K562 (cell line): ENCODE measurements around the gene NECTIN2. TPM values are rescaled to one million over a fixed set of nuclear protein-coding genes. Genes with fewer than 3 reads are reported as not detected.

Source experiments
- ARID1B ChIP-seq: fragments of 450-650 bp; IDR thresholded peaks from 2 replicates; pipeline ENCODE4 v1.6.1; 2016; ENCODE audit warnings: antibody characterized with exemption, mild to moderate bottlenecking, inconsistent platforms
- NCOA2 ChIP-seq, 2 experiments: fragments of 450-650 bp; IDR thresholded peaks; 2 replicates each; pipeline ENCODE4 v1.6.1; 2018; ENCODE audit warnings: mild to moderate bottlenecking in 2 of 2, moderate library complexity in 1 of 2; ENCODE audit not compliant: partially characterized antibody in 2 of 2
- NONO ChIP-seq, 2 experiments: fragments of 200-400 bp in 1 of 2; fragments of 450-650 bp in 1 of 2; formaldehyde crosslinking in 1 of 2; IDR thresholded peaks; 2 replicates each; pipeline ENCODE4 v1.6.1; 2017; ENCODE audit warnings: low read depth in 2 of 2, mild to moderate bottlenecking in 2 of 2, moderate library complexity in 2 of 2, low read length in 1 of 2
- RBM39 ChIP-seq: fragments of 200-400 bp; formaldehyde crosslinking; optimal IDR thresholded peaks from 2 replicates; pipeline ENCODE3; 2018; ENCODE audit warnings: low read depth, low read length
- RCOR1 ChIP-seq, 2 experiments: IDR thresholded peaks; 2 replicates each; pipeline ENCODE4 v1.6.1; 2012; ENCODE audit warnings: low read depth in 2 of 2, low read length in 2 of 2, borderline replicate concordance in 1 of 2, improper control_type of control experiment in 1 of 2
- RUNX1 ChIP-seq: sonication (generic); IDR thresholded peaks from 2 replicates; pipeline ENCODE4 v1.6.1; 2016; ENCODE audit warnings: antibody characterized with exemption, low read depth
- TARDBP ChIP-seq: fragments of 450-650 bp; IDR thresholded peaks from 2 replicates; pipeline ENCODE4 v1.6.1; 2016
- TFE3 ChIP-seq: fragments of 450-650 bp; formaldehyde crosslinking; IDR thresholded peaks from 2 replicates; pipeline ENCODE4 v1.4.0; 2020; ENCODE audit warnings: mild to moderate bottlenecking, mixed read lengths
- ZBTB40 ChIP-seq, 2 experiments: fragments of 450-650 bp in 1 of 2; sonication (generic) in 1 of 2; formaldehyde crosslinking in 1 of 2; IDR thresholded peaks; 2 replicates each; pipeline versions ENCODE4 v1.7.1 to v1.9.0; 2016 to 2022; ENCODE audit warnings: inconsistent platforms in 1 of 2, mild to moderate bottlenecking in 1 of 2, missing genetic modification reagents in 1 of 2
- ZC3H11A ChIP-seq: IDR thresholded peaks from 2 replicates; pipeline ENCODE4 v1.6.1; 2012; ENCODE audit warnings: low read depth, low read length, improper control_type of control experiment
- ZNF146 ChIP-seq: IDR thresholded peaks from one replicate; pipeline ENCODE4 v1.6.1; 2018; ENCODE audit warnings: missing compliant biosample characterization; ENCODE audit not compliant: unreplicated experiment
- ZNF584 ChIP-seq: fragments of 200-800 bp; sonication (Bioruptor generic); IDR thresholded peaks from 2 replicates; pipeline ENCODE4 v1.6.1; 2016; ENCODE audit warnings: low read depth, mild to moderate bottlenecking, missing genetic modification characterization, missing compliant biosample characterization
- polyA plus RNA-seq, 8 experiments: library from polyadenylated mRNA; depleted of rRNA in 4 of 8; stranded (reverse) in 5 of 8; unstranded in 3 of 8; fragments of >200 nt; fragmentation: Nextera tagmentation in 2 of 8; fragmentation: Illumina TruSeq in 1 of 8; extraction: Ambion mirVana in 2 of 8; extraction: Trizol in 1 of 8; gene quantifications; 2 replicates each; pipeline versions ENCODE4 v1.2.1 to v1.2.3, GENCODE V29; 2011 to 2014; ENCODE audit warnings: inconsistent platforms in 1 of 8, missing spikeins in 1 of 8
- total RNA-seq, 7 experiments: library from RNA; depleted of rRNA in 6 of 7; stranded (reverse); fragments of >200 nt in 6 of 7; fragmentation: Illumina TruSeq in 2 of 7; extraction: Trizol in 2 of 7; gene quantifications; 2 replicates each; pipeline versions ENCODE4 v1.2.1 to v1.2.3, GENCODE V29; 2011 to 2021; ENCODE audit warnings: low replicate concordance in 1 of 7
- TF ChIP-seq, protein P1 (sequence below): fragments of 450-650 bp; formaldehyde crosslinking; IDR thresholded peaks from 2 replicates; pipeline ENCODE4 v1.4.0; 2020; ENCODE audit warnings: mild to moderate bottlenecking, moderate library complexity
- TF ChIP-seq, protein P2 (sequence below): fragments of 450-650 bp; IDR thresholded peaks from 2 replicates; pipeline ENCODE4 v1.6.1; 2017; ENCODE audit warnings: antibody characterized with exemption

NECTIN2 gene
- total and polyA plus RNA-seq, 9 of the 15 experiments (the other 6 are each of a cell fraction or from before 2014, with no cell fraction given) = 3.9 to 94.9 (median 34.9) TPM

DNA sequence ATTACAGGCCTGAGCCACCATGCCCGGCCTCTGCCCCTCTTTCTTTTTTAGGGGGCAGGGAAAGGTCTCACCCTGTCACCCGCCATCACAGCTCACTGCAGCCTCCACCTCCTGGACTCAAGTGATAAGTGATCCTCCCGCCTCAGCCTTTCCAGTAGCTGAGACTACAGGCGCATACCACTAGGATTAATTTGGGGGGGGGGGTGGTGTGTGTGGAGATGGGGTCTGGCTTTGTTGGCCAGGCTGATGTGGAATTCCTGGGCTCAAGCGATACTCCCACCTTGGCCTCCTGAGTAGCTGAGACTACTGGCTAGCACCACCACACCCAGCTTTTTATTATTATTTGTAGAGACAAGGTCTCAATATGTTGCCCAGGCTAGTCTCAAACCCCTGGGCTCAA lies 63.7 kb downstream of the NECTIN2 start (continued):
- TF ChIP-seq ZNF584 (CRISPR knock-in tag) (no peak), ARID1B (peak; percentile 61), RBM39 (no peak), RUNX1 (no peak), RCOR1 (IDR thresholded peaks at IDR 0.05; ENCODE audit: borderline replicate concordance in 1 of 2, low read depth in 2 of 2, low read length in 2 of 2) (peak in 1 of 2 experiments; percentile 12; a peak in 1 of 4 replicates), ZC3H11A (no peak), NCOA2 (IDR thresholded peaks at IDR 0.05; ENCODE audit: partially characterized antibody in 2 of 2) (no peak), ZBTB40 (IDR thresholded peaks at IDR 0.05) (no peak), ZBTB40 (CRISPR knock-in tag; IDR thresholded peaks at IDR 0.05) (no peak), NONO (IDR thresholded peaks at IDR 0.05; ENCODE audit: low read depth in 2 of 2, low read length in 1 of 2) (peak in 1 of 2 experiments; percentile 64; a peak in 1 of 4 replicates), TFE3 (CRISPR knock-in tag) (no peak), ZNF146 (CRISPR knock-in tag) (no peak), TARDBP (no peak)
- TF ChIP-seq, protein P1, sequence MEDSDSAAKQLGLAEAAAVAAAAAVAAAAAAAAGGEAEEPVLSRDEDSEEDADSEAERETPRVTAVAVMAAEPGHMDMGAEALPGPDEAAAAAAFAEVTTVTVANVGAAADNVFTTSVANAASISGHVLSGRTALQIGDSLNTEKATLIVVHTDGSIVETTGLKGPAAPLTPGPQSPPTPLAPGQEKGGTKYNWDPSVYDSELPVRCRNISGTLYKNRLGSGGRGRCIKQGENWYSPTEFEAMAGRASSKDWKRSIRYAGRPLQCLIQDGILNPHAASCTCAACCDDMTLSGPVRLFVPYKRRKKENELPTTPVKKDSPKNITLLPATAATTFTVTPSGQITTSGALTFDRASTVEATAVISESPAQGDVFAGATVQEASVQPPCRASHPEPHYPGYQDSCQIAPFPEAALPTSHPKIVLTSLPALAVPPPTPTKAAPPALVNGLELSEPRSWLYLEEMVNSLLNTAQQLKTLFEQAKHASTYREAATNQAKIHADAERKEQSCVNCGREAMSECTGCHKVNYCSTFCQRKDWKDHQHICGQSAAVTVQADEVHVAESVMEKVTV (CRISPR knock-in tag) = no peak
- TF ChIP-seq, protein P2, sequence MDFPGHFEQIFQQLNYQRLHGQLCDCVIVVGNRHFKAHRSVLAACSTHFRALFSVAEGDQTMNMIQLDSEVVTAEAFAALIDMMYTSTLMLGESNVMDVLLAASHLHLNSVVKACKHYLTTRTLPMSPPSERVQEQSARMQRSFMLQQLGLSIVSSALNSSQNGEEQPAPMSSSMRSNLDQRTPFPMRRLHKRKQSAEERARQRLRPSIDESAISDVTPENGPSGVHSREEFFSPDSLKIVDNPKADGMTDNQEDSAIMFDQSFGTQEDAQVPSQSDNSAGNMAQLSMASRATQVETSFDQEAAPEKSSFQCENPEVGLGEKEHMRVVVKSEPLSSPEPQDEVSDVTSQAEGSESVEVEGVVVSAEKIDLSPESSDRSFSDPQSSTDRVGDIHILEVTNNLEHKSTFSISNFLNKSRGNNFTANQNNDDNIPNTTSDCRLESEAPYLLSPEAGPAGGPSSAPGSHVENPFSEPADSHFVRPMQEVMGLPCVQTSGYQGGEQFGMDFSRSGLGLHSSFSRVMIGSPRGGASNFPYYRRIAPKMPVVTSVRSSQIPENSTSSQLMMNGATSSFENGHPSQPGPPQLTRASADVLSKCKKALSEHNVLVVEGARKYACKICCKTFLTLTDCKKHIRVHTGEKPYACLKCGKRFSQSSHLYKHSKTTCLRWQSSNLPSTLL = no peak
